ENCODE measurements around the gene GRK7.
A peak's percentile ranks its signal among the peaks of the same experiment; 100 is the strongest.
"Not testable (repeated sequence)": the region's sequence is repeated elsewhere in the genome, so short reads cannot be mapped to it uniquely, and the experiment has no call there.

The GRK7 gene

GRCh38 chr3:141796081-141796888, 33.1 kb downstream of the GRK7 start:
- no peak for FAIRE-seq

DNA sequence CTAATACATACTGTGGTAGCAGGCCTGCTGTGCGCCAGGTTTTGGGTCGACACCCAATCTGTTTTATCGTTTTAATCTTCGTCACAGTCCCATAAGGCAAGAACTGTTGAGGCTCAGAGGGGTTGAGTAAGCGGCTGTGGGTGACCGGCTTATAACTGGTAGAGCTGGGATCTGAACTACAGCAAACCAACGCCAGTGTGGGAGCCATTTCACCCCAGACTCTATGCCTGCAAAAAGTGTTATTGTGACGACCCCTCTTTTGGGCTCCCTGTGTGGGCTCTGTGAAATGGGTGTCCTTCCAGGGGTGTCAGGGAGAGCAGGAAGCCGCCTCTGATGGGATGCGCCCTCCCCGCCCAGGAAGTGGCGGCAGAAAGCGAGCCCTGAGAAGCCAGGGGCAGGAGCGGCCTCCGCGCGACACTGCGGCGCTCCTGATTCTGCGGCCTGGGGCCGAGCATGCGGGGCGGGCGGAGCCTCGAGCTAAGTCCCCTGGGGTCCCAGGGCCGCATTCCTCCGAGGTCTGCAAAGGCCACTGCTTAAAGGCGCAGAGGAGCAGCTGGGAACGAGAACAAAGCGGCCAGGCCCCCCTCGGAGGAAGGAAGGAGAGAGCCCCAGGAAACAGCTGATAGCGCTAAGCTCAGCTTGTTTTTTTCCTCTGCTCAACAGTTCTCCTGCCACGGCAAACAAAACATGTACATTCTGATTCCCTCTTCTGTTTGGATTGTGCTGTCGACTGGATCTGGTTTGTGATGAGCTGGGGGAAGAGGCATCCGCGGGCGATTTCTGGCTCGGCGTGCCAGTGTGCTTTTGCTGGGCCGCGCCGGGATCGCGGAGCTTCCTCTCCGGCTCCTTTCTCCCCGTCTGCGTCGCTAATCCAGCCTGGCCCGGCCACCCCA, 33.9 kb downstream of the GRK7 start:
- FAIRE-seq = no peak

DNA sequence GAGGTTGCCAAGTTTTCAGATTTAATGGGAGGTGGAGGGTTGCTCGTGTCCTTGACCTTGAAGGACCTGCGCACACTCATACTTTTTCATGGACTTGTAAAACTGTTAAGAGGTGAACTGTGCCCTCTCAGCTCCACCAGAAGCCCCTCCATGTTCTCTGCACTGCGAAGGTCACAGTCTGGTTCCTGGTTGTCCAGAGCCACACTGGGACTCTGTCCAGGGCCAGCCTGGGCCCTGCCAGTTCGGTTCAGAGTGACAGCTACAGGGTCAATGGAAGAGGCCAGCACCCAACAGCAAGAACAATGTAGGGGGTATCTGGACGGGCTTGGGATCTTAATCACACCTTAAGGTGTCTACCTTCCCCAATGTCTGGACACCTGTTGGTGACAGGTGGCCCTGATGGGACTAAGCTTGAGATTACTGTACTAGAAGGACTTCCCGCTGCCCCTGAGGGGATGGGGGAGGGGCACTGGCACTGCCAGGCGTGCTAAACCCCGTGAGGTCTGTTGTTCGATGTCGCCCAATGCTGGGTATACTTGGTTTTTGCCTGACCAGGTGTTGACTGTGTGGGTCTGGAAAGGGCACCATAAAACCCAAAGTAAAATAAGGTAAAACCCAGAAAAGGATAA, 34.7 kb downstream of the GRK7 start:
- no peak for FAIRE-seq

- FAIRE-seq = no peak
Measured at GRCh38 chr3:141798448-141798845, 35.2 kb downstream of the GRK7 start.

GRCh38 chr3:141802316-141803077, 39.3 kb downstream of the GRK7 start:
- no peak for FAIRE-seq

DNA sequence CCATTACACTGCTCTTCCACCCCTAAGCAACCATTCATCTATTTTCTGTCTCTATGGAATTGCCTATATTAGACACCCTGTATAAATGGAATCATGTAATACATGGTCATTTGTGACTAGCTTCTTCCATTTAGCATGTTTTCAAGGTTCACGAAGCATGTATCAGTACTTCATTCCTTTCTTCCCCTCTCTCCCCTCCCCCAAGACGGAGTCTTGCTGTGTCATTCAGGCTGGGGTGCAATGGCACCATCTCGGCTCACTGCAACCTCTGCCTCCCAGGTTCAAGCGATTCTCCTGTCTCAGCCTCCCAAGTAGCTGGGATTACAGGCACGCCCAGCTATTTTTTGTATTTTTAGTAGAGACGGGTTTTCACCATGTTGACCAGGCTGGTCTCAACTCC, 40.3 kb downstream of the GRK7 start:
- FAIRE-seq = not testable (repeated sequence)

- FAIRE-seq = no peak
Measured at GRCh38 chr3:141804447-141804777, 41.2 kb downstream of the GRK7 start.

DNA sequence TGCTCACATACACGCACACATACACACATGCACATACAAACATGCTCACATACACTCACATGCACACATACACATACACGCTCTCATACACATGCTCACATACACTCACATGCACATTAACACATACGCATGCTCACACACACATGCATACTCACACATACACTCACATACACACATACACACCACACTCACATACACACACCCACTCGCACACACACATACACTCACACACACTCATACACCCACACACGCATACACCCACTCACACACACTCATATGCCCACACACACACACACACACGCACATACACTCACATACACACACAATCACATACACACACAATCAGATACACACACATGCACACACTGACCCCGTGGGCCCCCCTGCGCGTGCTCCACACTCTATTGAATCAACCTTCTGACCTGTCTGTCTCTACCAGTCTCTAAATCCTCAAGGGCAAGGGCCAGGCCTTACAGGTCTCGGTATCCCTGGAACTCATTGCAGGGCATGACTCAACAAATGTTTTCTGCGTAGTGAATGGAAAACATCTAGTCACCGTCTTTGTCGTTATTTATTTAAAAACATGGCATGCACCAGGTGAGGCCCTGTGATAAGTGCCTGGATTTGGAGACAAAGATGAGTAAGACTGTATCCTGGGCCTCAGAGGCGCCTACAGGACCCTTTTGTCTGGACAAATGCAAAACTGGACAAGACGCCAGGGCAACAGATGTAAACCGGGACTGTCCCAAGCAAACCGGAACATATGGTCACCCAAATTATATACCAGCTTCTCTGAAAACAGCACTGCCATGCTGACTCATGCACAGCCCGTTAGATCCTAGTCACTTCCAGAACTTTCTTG, 41.8 kb downstream of the GRK7 start:
- FAIRE-seq = no peak

DNA sequence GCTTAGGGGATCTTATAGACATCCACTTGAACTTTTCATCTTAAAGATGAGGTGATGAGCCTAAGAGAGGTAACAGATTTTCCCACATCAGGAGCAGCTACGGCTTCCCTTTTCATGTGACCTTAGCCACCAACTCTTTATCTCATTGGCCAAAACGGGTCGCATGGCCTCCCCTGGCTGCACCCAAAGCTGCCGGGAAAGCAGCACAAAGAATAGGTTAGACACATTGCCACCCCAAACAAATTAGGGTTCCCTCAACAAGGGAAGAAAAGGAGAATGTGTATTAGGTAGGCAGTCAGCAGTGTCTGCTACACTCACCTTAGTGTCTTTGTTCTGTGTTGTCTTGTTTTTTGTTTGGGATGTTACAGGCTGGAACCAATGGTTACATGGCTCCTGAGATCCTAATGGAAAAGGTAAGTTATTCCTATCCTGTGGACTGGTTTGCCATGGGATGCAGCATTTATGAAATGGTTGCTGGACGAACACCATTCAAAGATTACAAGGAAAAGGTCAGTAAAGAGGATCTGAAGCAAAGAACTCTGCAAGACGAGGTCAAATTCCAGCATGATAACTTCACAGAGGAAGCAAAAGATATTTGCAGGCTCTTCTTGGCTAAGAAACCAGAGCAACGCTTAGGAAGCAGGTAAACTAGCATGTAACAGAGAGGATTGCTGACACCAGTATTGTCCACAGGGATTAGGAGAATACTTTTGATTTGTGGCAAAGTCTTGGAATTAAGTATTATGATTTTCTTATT, 44.2 kb downstream of the GRK7 start:
- FAIRE-seq = no peak

- FAIRE-seq = no peak
Measured at GRCh38 chr3:141808586-141808985, 45.4 kb downstream of the GRK7 start.

- FAIRE-seq = no peak
Measured at GRCh38 chr3:141810161-141810560, 47.0 kb downstream of the GRK7 start.

GRCh38 chr3:141811348-141811747, 48.1 kb downstream of the GRK7 start:
- FAIRE-seq = peak; percentile 96

GRCh38 chr3:141812084-141812483, 48.9 kb downstream of the GRK7 start:
- no peak for FAIRE-seq

DNA sequence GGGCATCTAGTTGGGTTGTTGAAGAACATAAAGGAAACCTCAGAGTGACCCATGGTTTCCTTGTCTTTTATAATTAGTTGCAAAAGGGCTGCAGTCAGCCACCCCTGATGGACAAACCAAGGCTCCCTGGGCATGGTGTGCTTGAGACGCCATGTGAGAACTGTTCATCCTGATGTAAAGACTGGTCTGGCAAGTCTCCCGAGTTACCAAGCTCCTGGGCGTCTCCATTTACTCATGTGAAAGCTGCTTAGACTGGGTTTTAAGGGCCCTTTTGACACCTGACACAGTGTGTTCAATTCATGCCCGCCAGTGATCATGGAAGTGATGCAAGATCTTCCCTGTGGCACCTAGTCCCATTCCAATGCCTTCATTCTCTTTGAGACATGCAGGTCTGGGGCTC, 49.4 kb downstream of the GRK7 start:
- FAIRE-seq = no peak

Measured in endometrium (tissue), 2 donors.